ENCODE measurements around the gene ERICH6B.

Gene ERICH6B

DNA sequence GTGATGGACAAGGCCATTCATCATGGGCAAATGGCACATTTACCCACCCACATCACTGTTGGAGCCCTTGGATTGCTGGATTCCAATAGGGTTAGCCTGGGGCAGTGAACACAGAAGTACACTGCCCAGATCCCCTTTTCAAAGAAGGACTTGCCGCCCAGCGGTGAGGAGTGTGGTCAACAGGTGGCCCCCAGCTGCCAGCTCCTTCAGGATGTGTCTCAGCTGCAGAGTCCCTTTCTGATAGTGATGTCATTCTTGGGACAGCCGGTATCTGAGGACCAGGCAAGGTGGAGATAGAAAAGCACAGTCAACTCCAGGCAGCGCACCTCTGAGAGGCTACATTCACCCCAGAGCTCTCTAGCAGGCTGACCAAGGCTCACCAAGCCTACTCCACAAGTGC, 16.9 kb downstream of the ERICH6B start:
- DNase-seq, result no peak

DNA sequence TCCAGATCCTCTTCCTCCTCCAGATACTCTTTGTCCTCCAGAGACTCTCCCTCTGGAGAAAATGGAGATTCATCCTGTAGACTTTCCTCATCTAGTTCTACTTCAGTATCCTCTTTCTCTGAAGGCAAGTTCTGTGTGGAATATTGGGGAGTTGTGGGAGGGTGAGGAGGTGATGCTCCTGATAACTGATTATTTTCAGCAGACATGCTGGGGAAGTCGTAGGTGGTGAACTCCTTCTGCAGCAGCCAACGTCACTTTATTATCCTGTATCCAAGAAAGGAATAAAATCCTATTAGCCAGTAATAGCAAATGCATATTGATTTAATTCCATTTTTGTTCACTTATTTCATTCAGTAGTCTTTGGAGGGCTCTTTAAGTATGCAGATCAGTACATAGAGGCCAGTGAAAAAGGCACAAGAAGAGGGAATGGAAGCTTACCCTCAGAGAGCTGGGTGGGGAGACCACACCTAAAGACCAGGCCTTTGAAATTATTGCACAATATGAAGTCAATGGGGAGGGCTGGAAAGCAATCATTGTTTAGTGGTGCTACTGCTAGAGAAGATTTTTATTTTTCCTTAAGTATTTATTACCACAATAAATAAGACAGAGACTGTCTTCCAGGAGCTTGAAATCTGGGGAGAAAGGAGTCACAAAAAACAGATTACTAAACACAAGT, 18.6 kb downstream of the ERICH6B start:
- DNase-seq, result no peak

DNA sequence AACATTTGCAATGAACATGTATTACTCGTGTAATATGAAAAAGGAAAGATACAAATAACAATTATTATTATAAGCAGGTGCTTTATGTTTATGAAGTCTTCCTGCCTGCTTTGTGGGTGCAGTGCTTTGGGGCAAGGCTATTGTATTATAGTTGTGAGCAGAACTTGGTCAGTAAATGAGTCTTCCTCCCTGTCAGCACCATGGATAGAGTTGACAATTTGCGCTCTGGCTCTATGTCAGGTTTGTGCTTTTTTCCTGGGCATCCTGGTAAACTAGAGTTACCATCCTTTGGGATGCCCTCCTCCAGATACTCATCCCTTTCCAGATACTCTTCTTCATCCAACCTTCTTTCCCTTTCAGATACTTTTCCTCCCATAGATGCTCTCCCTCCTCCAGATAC, 19.6 kb downstream of the ERICH6B start:
- DNase-seq, result no peak

GRCh38 chr13:45594764-45595163, 20.8 kb downstream of the ERICH6B start:
- DNase-seq, result no peak

- no peak for DNase-seq
Observed at GRCh38 chr13:45594227-45594626, 21.3 kb downstream of the ERICH6B start.

DNA sequence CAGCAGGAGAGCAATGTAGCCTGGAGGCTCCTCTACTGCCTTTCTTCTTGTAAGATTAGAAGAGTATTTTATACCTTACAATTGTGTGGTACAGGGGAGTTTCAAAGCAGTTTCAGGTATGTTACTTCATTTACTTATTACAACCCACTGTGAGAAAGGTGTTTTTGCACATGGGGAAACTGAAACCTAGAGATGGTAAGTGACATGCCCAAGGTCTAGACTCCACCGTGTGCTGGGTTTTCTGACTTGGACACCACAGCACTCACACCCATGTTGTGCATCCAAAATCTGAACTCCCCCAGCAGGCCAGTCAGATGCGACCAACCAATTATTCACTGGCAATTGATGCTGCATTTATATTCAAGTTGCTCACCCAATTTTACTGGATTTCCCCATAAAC, 22.8 kb downstream of the ERICH6B start:
- no peak for DNase-seq

- no peak for DNase-seq
Observed at GRCh38 chr13:45590066-45590465, 25.5 kb downstream of the ERICH6B start.

DNA sequence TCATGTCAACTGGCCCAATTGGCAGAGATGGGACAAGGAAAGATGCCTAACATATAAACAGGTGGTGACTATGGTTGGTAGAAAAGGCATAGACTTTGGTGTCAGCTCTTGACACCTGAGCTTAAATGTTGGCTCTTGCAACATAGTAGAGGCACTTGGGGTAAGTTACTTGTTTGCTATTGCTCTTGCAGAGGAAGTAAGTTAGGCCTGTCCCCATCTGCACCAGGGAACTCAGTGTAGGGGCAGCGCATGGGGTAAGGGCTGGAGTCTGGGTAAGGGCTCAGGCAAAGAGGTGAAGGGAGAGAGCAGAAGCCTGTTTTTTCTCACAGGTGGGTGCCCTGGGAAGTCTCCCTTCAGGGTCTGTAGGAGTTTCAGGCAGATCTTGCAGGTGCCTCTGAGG, 27.6 kb downstream of the ERICH6B start:
- no peak for DNase-seq

DNA sequence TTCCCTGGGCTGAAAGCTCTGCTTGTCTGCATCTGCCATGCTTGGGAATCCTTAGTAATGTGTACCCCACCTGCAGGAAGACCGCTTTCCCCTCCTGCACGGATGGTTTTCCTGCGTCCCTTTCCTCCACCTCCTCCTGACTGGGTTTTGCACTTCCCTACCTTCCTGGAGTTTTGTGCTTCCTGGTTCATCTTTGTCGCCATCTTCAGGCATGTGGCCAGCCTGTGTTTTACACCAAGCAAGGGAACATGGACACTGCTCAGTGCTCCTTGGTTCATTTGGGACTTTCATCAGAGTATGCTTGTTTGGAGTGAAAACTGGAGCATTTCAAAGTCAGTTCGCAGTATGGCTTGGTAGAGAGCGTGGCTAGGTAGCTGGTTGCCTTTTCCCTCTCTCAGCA, 30.7 kb downstream of the ERICH6B start:
- no peak for DNase-seq

DNA sequence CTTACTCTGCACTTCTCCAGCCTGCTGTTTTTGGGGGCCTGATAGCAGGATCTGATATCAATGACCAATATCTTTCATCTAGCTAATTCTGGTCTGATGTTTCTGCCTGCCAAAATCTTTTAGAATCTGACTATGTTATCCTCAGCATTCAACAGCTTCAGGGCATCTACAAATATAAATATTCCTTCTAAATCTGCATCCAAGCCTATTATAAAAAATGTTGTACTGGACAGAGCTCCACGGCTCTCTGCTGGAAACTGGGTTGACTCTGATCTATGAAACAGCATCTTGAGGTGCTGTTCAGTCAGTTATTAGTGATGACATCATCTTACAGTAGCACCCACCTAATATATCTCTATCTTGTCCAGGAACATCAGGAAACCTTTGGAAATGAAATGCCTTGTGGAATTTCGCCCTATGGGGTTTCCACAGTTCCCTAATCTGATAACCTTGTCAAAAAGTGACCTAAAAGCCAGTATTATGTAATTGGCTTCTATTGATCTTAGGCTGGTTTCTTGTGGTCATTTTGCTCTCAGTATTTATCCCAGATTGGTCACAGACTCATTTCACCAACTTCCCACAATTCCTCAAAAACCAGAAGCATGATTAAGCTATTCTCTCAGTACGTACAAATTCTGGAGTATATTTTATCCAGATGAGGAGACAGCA, 33.0 kb downstream of the ERICH6B start:
- no peak for DNase-seq

- no peak for DNase-seq
Observed at GRCh38 chr13:45576466-45576865, 39.1 kb downstream of the ERICH6B start.

- DNase-seq, result no peak
Observed at GRCh38 chr13:45575830-45576180, 39.7 kb downstream of the ERICH6B start.

DNA sequence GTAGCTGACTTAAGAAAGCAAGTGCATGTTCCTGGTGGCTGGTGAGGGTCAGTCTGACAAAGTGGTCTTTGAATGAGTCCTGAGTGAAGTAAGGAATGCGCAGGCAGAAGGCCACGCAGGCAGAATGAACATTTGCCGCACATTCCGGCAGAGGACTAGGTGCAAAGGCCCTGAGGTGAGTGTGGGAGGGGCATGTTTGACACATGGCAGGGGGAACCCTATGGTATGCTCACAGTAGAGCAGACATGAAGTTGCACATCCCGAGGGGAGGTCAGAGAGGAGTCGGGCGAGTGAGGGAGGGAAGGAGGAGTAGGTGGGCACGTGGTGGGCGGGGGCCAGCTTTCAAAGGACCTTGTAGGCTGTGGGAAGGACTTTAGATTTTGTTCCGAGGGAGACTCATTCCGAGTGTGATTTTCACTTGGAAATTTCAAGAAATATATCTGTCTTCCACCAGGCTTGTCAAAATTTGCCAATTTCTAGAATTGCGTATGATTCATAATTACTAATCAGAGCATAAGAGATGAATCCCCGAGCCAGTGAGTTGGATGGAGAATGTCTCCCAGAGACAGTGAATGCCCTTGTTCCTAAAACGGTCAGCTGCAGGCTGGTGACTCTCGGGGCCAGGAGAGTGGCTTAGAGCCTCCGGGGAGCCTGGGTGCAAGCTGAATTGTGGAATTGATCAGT, 40.3 kb downstream of the ERICH6B start:
- DNase-seq, result no peak

DNA sequence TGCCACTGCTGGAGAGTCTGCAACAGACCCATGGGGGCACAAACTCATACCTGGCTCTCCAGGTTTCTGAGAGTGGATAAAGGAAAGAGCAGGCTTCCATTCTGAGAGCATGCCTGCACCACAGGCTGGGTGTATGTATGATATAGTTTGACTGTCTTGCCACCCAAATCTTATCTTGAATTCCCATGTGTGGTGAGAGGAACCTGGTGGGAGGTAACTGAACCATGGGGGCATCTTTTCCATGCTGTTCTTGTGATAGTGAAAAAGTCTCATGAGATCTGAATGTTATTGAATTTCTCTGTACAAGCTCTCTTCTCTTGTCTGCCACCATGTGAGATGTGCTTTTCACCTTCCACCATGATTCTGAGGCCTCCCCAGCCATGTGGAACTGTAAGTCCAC, 50.2 kb downstream of the ERICH6B start:
- no peak for DNase-seq

DNA sequence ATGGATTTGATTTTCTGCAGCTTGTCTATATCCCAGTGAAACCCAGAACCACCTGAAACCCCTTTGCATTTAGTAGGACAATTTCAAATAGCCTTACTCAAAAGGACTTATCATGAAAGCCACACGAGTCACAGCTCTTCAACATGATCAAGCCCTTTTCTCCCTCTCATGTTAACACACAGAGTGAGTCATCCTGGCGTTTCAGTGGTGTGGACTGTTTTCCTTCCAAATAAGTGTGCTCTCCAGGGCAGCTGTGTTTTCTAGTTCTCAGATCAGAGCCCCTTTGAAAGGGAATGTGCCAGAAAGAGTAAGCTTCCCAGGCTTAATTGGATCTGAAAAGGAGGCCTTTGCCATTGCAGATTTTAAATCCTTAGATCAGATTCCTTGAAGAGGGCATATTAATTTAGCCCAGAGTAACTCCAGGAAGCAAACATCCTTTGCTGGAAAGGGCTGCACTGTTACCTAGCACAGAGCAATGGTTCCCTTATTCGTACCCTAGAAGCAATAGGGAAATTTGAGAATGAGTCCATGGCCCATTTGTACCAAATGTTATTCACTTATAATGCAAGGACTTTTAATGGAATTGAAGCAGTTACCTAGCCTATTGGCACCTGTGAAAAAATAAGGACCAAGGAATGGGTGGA, 51.3 kb downstream of the ERICH6B start:
- DNase-seq, result no peak

- DNase-seq, result no peak
Observed at GRCh38 chr13:45554604-45555109, 60.9 kb downstream of the ERICH6B start.

DNA sequence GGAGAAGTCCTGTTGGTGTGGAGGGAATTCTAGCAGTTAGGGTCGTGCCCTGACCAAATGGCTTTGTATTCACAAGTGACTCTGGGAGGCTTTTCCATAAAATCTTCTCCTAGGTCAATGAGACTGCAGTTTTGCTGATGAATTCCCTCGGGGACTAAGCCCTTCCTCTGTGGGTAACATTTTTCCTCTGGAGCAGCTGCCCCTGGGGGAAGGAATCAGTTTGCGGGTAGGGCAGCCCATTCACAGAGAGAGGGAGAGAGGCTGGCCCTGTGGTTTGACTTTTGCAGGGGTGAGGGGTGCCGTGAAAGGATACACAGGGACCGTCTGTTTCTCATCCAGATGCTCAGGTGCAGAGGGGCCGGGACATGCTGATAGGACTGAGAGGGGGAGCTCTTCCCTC, 67.3 kb downstream of the ERICH6B start:
- DNase-seq, result no peak

- no peak for DNase-seq
Observed at GRCh38 chr13:45546410-45546765, 69.2 kb downstream of the ERICH6B start.

- no peak for DNase-seq
Observed at GRCh38 chr13:45545686-45546409, 69.7 kb downstream of the ERICH6B start.

- no peak for DNase-seq
Observed at GRCh38 chr13:45544520-45544919, 71.0 kb downstream of the ERICH6B start.

- DNase-seq, result no peak
Observed at GRCh38 chr13:45542878-45543277, 72.7 kb downstream of the ERICH6B start.

DNA sequence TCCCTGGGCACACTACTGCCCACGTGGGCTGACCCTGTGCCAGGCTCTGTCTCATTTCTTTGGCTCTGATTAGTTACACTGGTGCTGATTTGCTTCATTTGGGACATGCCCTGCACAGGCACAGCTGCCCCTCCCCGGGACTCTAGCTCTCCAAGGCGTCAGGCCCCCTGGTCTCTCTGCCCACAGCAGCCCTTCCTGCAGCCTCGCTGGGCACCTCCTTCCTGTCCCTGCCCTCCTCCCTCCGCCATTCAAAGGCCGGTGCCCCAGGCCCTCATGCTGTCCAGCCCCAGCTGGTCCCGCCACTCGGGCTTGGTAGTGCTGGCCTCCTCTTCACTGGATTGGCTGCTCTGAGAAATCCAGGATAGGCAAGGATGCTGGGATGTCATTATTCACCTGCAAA, 73.1 kb downstream of the ERICH6B start:
- DNase-seq, result no peak

- DNase-seq, result no peak
Observed at GRCh38 chr13:45541806-45542205, 73.7 kb downstream of the ERICH6B start.
